SH-SY5Y (cell line): ENCODE results near the gene CNDP2.

Experiments
- GATA2 ChIP-seq: IDR thresholded peaks from 2 replicates; pipeline ENCODE4 v1.6.1; 2011; ENCODE audit warnings: mild to moderate bottlenecking, low read depth, low read length
- GATA3 ChIP-seq: IDR thresholded peaks from 2 replicates; pipeline ENCODE4 v1.6.1; 2011; ENCODE audit warnings: low read depth, mild to moderate bottlenecking, low read length, moderate library complexity

Gene CNDP2

GRCh38 chr18:74495581-74496507, at the start of gene CNDP2:
Gene CNDP2, plus strand, starts transcription at chr18:74496363. Its CDS starts 3,611 bp downstream, at chr18:74499974.
- no peak for TF ChIP-seq GATA3

DNA sequence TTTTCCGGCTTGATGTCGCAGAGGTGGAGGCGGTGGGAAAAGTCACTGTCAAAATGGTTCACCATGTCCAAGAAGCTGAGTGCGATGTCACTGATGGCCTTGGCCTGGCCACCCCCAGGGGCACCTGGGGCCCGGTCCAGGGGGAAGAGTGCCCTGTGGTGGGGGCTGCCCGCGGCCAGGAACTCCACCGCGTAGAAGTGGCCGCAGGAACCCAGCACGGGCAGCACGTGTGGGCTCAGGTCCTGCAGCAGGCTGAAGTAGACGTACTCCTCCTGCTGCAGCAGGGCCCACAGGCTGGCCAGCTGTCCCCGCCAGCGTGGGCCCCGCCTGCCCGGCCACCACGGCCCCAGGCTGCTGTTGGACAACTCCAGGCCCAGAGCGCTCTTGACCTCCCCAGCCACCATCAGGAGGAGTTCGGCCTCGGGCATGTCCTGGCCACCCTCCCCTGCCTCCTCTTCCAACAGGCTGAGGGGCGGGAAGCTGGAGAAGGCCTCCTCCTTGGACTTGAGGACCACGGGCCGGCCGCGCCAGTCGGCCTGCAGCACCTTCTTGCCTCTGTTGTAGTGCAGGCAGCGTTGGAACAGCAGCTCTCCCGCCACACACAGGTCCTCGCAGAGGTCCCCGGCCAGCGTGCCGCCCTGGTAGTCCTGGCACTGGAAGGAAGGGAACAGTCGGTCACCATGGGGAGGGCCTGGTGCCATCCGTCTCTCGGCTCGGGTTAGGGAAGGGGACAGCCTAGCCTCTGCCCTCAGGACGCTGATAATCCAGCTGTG, 49.3 kb upstream of the CNDP2 start:
- TF ChIP-seq GATA3 (no peak), GATA2 (no peak)

GRCh38 chr18:74447404-74448152, 48.6 kb upstream of the CNDP2 start:
- TF ChIP-seq GATA3 = no peak
- no peak for TF ChIP-seq GATA2

DNA sequence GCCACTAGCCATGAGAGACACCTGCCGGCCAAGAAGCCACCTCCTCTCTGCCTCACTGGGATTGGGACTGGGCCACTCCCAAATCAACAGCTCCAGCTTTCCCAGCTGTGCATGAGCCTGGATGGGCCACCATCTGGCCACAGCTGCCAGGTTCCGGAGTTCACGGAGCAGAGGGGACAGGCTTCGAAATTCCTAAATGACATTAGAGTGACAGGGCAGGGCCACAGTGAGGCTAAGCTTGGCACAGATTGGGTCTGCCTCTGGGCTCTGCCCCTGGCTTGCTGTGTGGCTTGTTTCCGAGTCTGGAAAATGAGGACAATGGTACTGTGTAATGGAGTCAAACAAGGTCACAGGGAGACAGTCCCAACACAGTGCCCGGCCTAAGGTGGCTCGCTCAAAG, 45.5 kb upstream of the CNDP2 start:
- TF ChIP-seq GATA2 (no peak), GATA3 (no peak)

GRCh38 chr18:74451148-74451547, 45.0 kb upstream of the CNDP2 start:
- TF ChIP-seq GATA2 (no peak), GATA3 (no peak)

DNA sequence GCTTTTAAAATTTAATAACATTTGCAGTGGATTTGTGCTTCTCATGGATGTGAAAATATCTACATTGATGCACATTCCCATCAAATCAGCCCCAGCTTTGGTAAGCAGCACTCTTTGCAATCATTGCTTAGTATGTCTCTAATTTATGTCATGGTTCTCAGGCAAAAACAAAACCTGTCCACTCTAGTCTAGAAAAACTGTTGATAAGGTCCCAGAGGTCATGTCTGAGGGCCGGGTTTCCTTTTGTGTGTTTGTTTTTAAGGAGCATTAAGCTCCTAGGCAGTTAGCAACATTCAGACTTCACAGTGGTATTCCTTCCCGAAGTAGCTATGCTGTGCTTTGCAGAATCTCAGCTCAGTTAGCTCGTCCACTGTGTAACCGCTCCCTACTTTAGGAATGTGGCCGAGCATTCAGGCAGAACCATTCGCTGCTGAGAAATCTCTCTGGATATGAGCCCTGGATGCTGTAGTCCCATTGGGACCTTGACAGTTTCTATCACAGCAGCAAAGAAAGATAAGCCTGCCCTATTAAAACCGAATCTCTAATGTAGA, 43.1 kb upstream of the CNDP2 start:
- no peak for TF ChIP-seq GATA3
- TF ChIP-seq GATA2 = no peak

GRCh38 chr18:74453642-74454198, 42.4 kb upstream of the CNDP2 start:
- TF ChIP-seq GATA2 = no peak
- no peak for TF ChIP-seq GATA3

DNA sequence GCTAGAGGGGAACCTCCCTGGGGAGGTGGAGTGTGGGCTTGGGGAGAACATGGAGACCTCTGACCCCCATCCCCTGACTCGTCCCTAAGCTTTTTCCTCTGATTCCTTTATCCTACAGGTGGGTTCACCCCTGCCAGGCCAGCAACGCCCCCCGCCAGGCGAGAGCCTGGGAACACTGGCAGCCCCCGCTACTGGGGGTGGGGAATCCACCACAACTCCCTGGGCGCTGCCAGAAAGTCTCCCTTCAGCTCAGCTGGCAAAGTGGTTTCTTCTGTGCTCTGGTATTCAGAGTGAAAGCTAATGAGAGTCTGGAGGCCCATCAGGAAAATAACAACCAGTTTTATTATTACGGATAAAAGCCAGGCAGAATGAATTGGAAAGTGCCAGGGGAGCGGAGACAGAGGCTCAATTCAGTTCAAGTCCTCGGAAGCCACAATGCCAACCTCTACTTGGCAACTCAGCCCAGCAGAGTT, 41.8 kb upstream of the CNDP2 start:
- TF ChIP-seq GATA2 (no peak), GATA3 (no peak)

DNA sequence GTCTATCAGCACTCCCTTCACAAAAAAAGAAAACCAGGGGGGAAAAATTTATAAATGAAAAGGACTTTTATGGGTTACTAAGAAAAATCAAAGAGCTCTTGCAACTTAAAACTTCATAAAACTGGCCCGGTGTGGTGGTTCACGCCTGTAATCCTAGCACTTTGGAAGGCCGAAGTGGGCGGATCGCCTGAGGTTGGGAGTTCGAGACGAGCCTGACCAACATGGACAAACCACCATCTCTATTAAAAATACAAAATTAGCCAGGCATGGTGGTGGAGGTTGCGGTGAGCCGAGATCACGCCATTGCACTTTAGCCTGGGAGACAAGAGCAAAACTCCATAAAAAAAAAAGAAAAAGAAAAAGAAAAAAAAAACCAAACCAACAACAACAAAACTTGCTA, 40.8 kb upstream of the CNDP2 start:
- no peak for TF ChIP-seq GATA3

DNA sequence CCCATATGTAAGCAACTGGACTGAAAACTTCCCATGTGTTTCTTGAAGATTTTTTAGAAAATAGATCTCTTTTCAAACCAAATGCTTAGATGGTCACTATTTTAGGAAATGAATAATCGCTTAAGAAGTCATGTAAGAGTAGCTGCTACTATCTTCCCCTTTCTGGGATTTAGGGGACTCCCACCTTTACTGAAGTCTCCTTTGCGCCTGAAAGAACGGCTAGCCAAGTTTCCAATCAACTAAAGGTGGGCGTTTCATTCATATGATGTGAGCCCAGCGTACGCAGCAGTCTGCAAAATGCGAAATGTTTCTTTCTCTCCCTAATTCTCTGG, 40.2 kb upstream of the CNDP2 start:
- TF ChIP-seq GATA3 (no peak), GATA2 (no peak)

GRCh38 chr18:74456349-74457042, 39.7 kb upstream of the CNDP2 start:
- TF ChIP-seq GATA3 (no peak), GATA2 (no peak)

DNA sequence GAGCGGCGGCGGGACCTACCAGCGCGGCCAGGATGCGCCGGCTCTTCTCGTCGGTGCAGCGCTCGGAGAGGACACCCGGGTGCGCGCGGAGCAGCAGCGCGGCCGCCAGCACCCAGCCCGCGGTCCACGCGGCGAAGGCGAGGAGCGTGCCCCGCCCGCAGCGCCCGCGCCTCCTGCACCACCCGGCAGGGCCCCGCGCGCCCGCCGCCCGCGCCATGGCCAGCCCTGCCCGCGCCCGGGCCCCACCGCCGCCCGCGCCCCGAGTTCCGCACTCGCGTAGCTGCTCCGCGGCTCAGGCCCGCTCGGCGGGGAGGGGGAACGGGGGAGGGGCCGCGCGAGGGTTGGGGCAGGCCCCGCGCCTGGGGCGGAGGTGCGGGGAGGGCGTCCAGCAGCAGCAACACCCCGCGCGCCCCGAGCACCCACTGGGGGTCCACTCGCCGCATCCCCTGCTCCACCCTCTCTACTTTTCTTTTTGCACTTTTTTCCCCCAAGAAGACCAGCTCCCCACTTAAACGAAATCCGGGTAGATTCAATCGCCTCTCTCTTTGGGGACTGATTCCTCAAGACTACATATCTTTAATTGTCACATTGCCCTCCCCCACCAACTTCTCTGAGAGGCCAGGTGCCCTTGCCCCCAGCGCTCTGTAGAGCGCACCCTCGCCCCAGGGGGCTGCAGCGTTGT, 39.0 kb upstream of the CNDP2 start, which contains the start of gene DIPK1C:
TSS of gene DIPK1C (minus strand) at position 266 of the 682 bp plus-strand sequence. CDS start at position 217, 49 bp downstream.
- TF ChIP-seq GATA2 = no peak
- no peak for TF ChIP-seq GATA3

GRCh38 chr18:74457725-74458421, 38.3 kb upstream of the CNDP2 start:
- TF ChIP-seq GATA3 = no peak
- no peak for TF ChIP-seq GATA2
